ENCODE data around the gene FAM53A. TPM values are rescaled to one million over a fixed set of nuclear protein-coding genes. Genes with fewer than 3 reads are reported as not detected.

Gene FAM53A
- total RNA-seq, 1 experiment from 2014 or later = 3.1 TPM

GRCh38 chr4:1721666-1722550 is 37.8 kb upstream of the FAM53A start:
- Histone ChIP-seq H3K36me3 (ENCODE audit: low read depth, low read length) (peaks cover 17% of the 10 kb centered on the region), H3K9me2 (replicated peaks; ENCODE audit: low read length) (no peaks in the 10 kb centered on the region), H3K4me2 (ENCODE audit: low read length) (peak overlapping the region; percentile 85), H4K20me1 (ENCODE audit: low read length) (no peaks in the 10 kb centered on the region), H3F3A (ENCODE audit: low read length, unreplicated experiment) (no peaks in the 10 kb centered on the region), H3K4me3 (ENCODE audit: low read length) (peak overlapping the region; percentile 94), H2AFZ (ENCODE audit: low read length) (no peak overlapping the region), H3K9me3 (ENCODE audit: low read length) (no peaks in the 10 kb centered on the region), H3K4me1 (ENCODE audit: insufficient read depth, low read length) (peaks cover 30% of the 10 kb centered on the region), H3K79me2 (ENCODE audit: low read length) (peaks cover 71% of the 10 kb centered on the region), H3K27me3 (ENCODE audit: low read length) (no peaks in the 10 kb centered on the region), H3K9ac (ENCODE audit: low read length) (peak overlapping the region; percentile 82), H3K27ac (ENCODE audit: low read length) (no peak overlapping the region)
- ATAC-seq (peak; percentile 1; the same call in 1 of the 2 replicates), DNase-seq (no peak)
- ChIA-PET CTCF (interaction anchor here (1.4 kb wide), 1 partner anchor 29 kb away, joined by 4 read pairs; no protein-coding TSS in a partner anchor), POLR2A (ENCODE audit: unreplicated experiment) (no interaction called here)
- BruUV-seq (replicated peaks) = no TSS peak
- intact Hi-C loops (cut with micrococcal nuclease) = no loop called here
- no peak for TF ChIP-seq EZH2 (IDR thresholded peaks at IDR 0.05; ENCODE audit: low read length, unreplicated experiment)
- no peak for TF ChIP-seq EZH2phosphoT487 (IDR thresholded peaks at IDR 0.05; ENCODE audit: borderline replicate concordance, low read length)
- TF ChIP-seq CTCF (conservative IDR thresholded peaks at IDR 0.05; ENCODE audit: low read depth, low read length) = no peak

- Histone ChIP-seq H4K20me1 (ENCODE audit: low read length) (no peaks in the 10 kb centered on the region), H3K27ac (ENCODE audit: low read length) (peak within 1 kb of the TSS; percentile 51), H3K9me3 (ENCODE audit: low read length) (no peaks in the 10 kb centered on the region), H3K36me3 (ENCODE audit: low read depth, low read length) (peaks cover 13% of the 10 kb centered on the region), H2AFZ (ENCODE audit: low read length) (peak within 1 kb of the TSS; percentile 41; the same call in 1 of the 2 replicates), H3K27me3 (ENCODE audit: low read length) (no peaks in the 10 kb centered on the region), H3K4me2 (ENCODE audit: low read length) (peak within 1 kb of the TSS; percentile 99), H3K4me1 (ENCODE audit: insufficient read depth, low read length) (peaks cover 22% of the 10 kb centered on the region), H3K4me3 (ENCODE audit: low read length) (peak within 1 kb of the TSS; percentile 94), H3K9ac (ENCODE audit: low read length) (peak within 1 kb of the TSS; percentile 82), H3K79me2 (ENCODE audit: low read length) (peaks cover 78% of the 10 kb centered on the region), H3K9me2 (replicated peaks; ENCODE audit: low read length) (no peaks in the 10 kb centered on the region), H3F3A (ENCODE audit: low read length, unreplicated experiment) (no peaks in the 10 kb centered on the region)
- POLR2A ChIA-PET (ENCODE audit: unreplicated experiment) = interaction anchor here (0.6 to 0.7 kb wide), 2 partner anchors 9 to 38 kb away, joined by 3 to 10 read pairs; partner anchors contain the start of gene SLBP
- no TSS peak for BruUV-seq (replicated peaks)
- ATAC-seq = peak; percentile 83
- CTCF ChIA-PET = no interaction called here
- no peak for TF ChIP-seq CTCF (conservative IDR thresholded peaks at IDR 0.05; ENCODE audit: low read depth, low read length)
- no peak for TF ChIP-seq EZH2phosphoT487 (IDR thresholded peaks at IDR 0.05; ENCODE audit: borderline replicate concordance, low read length)
- TF ChIP-seq EZH2 (IDR thresholded peaks at IDR 0.05; ENCODE audit: low read length, unreplicated experiment) = no peak
- intact Hi-C loops (cut with micrococcal nuclease) = no loop called here
- peak; percentile 94 for DNase-seq
Measured at GRCh38 chr4:1721003-1721665, 37.0 kb upstream of the FAM53A start, which contains the start of the genes TACC3 and TMEM129. TSS of gene TACC3 (plus strand) at chr4:1721521. CDS start at chr4:1723422, 1,901 bp downstream. TSS of gene TMEM129 (minus strand) at chr4:1721323. CDS start at chr4:1720837, 486 bp downstream.

All from PC-3 (cell line).